Upper lobe of right lung (tissue), 1 donor: ENCODE measurements around the gene PCDHGC3. TPM values are rescaled to one million over a fixed set of nuclear protein-coding genes. Genes with fewer than 3 reads are reported as not detected.

ENCODE experiments used
- ATAC-seq: fragments of 200-7000 bp; cut with Tn5 transposase; one replicate; pipeline ENCODE4 v1.9.1; 2020; ENCODE audit warnings: mild to moderate bottlenecking, moderate library complexity
- DNase-seq: peaks from one replicate; pipeline ENCODE4 v3.0.0-alpha.2; 2020
- H3K27ac ChIP-seq: fragments of 200-600 bp; one replicate; pipeline ENCODE4 v1.8.0; 2022
- H3K27me3 ChIP-seq: fragments of 200-600 bp; one replicate; pipeline ENCODE4 v1.8.0; 2022; ENCODE audit warnings: mild to moderate bottlenecking
- H3K36me3 ChIP-seq: fragments of 200-600 bp; one replicate; pipeline ENCODE4 v1.8.0; 2022
- H3K4me1 ChIP-seq: fragments of 200-600 bp; one replicate; pipeline ENCODE4 v1.8.0; 2022
- H3K4me3 ChIP-seq: fragments of 200-600 bp; one replicate; pipeline ENCODE4 v1.8.0; 2022; ENCODE audit warnings: mild to moderate bottlenecking
- H3K9me3 ChIP-seq: fragments of 200-600 bp; one replicate; pipeline ENCODE4 v1.8.0; 2022
- CTCF ChIP-seq: fragments of 200-600 bp; IDR thresholded peaks from one replicate; pipeline ENCODE4 v1.8.0; 2022; ENCODE audit warnings: antibody characterized with exemption
- intact Hi-C: fragments of 100-400 bp; cut with DNase I; formaldehyde crosslinking; loops from one replicate; pipeline ENCODE4 v1.11.0; 2022
- total RNA-seq: library from RNA; stranded (reverse); fragmentation: NEBNext Ultra II Directional; extraction: Animal tissue kit (Norgen Biotek cat#: 25700); gene quantifications from one replicate; pipeline ENCODE4 v1.2.1, GENCODE V29; 2021
- donor health status: DM: no; HTN: yes; CAD: no; lungs with severe emphysema.

Gene PCDHGC3
- total RNA-seq, 1 donor from 2014 or later = 109 TPM

DNA sequence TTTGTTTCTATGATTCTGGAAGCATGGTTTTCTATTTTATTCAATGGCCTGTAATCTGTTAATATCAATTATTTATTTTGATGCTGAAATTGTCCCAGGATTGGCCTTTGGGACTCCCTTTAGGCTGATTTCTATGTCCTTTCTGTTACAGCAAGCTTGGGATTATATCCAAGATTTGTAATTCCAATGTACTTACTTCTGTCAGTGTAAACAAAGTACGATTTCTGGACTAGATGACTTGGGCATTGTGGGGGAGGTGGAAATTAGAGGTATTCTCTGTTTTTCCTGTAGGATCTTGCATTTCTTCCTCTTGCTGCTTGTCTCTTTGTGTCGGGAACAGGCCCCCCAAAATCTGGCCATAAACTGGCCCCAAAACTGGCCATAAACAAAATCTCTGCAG lies 41.8 kb upstream of the PCDHGC3 start:
- Histone ChIP-seq H3K36me3 (no peaks in the 10 kb centered on the region), H3K27me3 (no peaks in the 10 kb centered on the region), H3K4me1 (no peaks in the 10 kb centered on the region), H3K27ac (no peak overlapping the region), H3K4me3 (no peak overlapping the region), H3K9me3 (peaks cover 18% of the 10 kb centered on the region)
- DNase-seq (no peak), ATAC-seq (no peak)
- TF ChIP-seq CTCF = no peak
- intact Hi-C loops = no loop called here

GRCh38 chr5:141437221-141437620 lies 38.5 kb upstream of the PCDHGC3 start:
- H3K27ac ChIP-seq = no peak overlapping the region
- no peaks in the 10 kb centered on the region for H3K36me3 ChIP-seq
- H3K27me3 ChIP-seq = no peaks in the 10 kb centered on the region
- peaks cover 12% of the 10 kb centered on the region for H3K9me3 ChIP-seq
- intact Hi-C loops = no loop called here
- no peaks in the 10 kb centered on the region for H3K4me1 ChIP-seq
- TF ChIP-seq CTCF = no peak
- ATAC-seq (no peak), DNase-seq (no peak)
- no peak overlapping the region for H3K4me3 ChIP-seq

DNA sequence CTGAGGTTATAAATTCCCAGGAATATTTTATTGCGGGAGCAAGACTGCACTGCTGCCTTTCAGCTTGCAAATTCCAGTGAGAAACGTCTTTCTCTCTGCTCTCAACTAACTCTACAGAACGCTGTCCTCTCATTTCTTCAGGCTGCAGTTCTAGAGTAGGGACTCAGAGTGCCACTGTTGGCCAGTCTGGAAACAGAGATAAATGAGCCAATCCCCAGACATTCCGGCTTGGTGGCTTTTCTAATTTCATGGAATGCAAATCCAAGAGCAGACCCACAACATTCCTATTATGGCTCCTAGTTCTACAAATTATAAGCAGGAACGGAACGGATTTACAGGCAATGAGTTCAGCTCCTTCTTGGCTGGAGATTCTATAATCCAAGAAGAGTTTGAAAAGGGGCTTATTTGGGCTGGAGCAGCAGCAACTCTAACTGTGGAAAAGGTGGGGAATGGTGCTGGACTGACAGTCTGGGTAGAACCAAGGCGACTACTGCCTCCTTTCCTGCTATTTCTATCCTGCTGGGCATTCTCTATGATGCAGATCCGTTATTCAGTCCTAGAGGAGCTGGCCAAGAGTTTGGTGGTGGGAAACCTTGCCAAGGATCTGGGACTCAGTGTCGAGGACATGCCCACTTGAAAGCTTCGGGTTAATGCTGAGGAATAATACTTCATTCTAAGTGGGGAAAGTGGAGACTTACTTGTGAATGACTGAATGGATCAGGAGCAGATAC lies 36.2 kb upstream of the PCDHGC3 start:
- Histone ChIP-seq H3K4me3 (no peak overlapping the region), H3K27me3 (no peaks in the 10 kb centered on the region), H3K36me3 (no peaks in the 10 kb centered on the region), H3K9me3 (peaks cover 13% of the 10 kb centered on the region), H3K27ac (no peak overlapping the region), H3K4me1 (no peaks in the 10 kb centered on the region)
- DNase-seq (no peak), ATAC-seq (no peak)
- no peak for TF ChIP-seq CTCF
- intact Hi-C loops = no loop called here

GRCh38 chr5:141440341-141440740 lies 35.4 kb upstream of the PCDHGC3 start:
- no peak overlapping the region for H3K4me3 ChIP-seq
- intact Hi-C loops = no loop called here
- no peaks in the 10 kb centered on the region for H3K4me1 ChIP-seq
- ATAC-seq (no peak), DNase-seq (no peak)
- no peak overlapping the region for H3K27ac ChIP-seq
- TF ChIP-seq CTCF = no peak
- no peaks in the 10 kb centered on the region for H3K27me3 ChIP-seq
- no peaks in the 10 kb centered on the region for H3K36me3 ChIP-seq
- H3K9me3 ChIP-seq = peaks cover 16% of the 10 kb centered on the region

GRCh38 chr5:141441571-141442170 lies 34.1 kb upstream of the PCDHGC3 start:
- TF ChIP-seq CTCF = no peak
- ATAC-seq = no peak
- no peak overlapping the region for H3K4me3 ChIP-seq
- no peaks in the 10 kb centered on the region for H3K27me3 ChIP-seq
- no peak overlapping the region for H3K27ac ChIP-seq
- H3K9me3 ChIP-seq = peaks cover 19% of the 10 kb centered on the region
- intact Hi-C loops = no loop called here
- no peaks in the 10 kb centered on the region for H3K4me1 ChIP-seq
- no peak for DNase-seq
- H3K36me3 ChIP-seq = no peaks in the 10 kb centered on the region
